Osteoblast (primary cell): Measurements from ENCODE around the gene CDHR3. TPM values are rescaled to one million over a fixed set of nuclear protein-coding genes. Genes with fewer than 3 reads are reported as not detected.
"Not testable (repeated sequence)": the region's sequence is repeated elsewhere in the genome, so short reads cannot be mapped to it uniquely, and the experiment has no call there.

Source experiments
- DNase-seq: peaks from one replicate; pipeline ENCODE4 v3.0.0; 2011; ENCODE audit warnings: low spot score, mixed read lengths; ENCODE audit not compliant: insufficient read length; ENCODE audit errors: missing footprints
- H2AFZ ChIP-seq: 2 replicates; pipeline ENCODE4 v1.6.0; 2011; ENCODE audit warnings: mild to moderate bottlenecking, low read length
- H3K27ac ChIP-seq: 2 replicates; pipeline ENCODE4 v1.5.1; 2011; ENCODE audit warnings: mild to moderate bottlenecking, low read depth, low read length, moderate library complexity
- H3K27me3 ChIP-seq: 2 replicates; pipeline ENCODE4 v1.6.0; 2012; ENCODE audit warnings: mild to moderate bottlenecking, control low read depth, inconsistent platforms, low read length, moderate library complexity; ENCODE audit not compliant: insufficient read depth
- H3K36me3 ChIP-seq: 2 replicates; pipeline ENCODE4 v1.5.1; 2011; ENCODE audit warnings: mild to moderate bottlenecking, low read length, control low read depth, moderate library complexity; ENCODE audit not compliant: insufficient read depth
- H3K4me1 ChIP-seq: 2 replicates; pipeline ENCODE4 v1.5.1; 2011; ENCODE audit warnings: mild to moderate bottlenecking, low read length, control low read depth, moderate library complexity; ENCODE audit not compliant: insufficient read depth
- H3K4me2 ChIP-seq: 2 replicates; pipeline ENCODE4 v1.6.0; 2011; ENCODE audit warnings: mild to moderate bottlenecking, low read length; ENCODE audit not compliant: insufficient read depth
- H3K4me3 ChIP-seq: fragments of 200-600 bp; sonication (generic); 3 replicates; pipeline ENCODE4 v1.5.1; 2012; ENCODE audit warnings: mild to moderate bottlenecking, low read length, inconsistent platforms; ENCODE audit not compliant: insufficient read depth
- H3K79me2 ChIP-seq: 2 replicates; pipeline ENCODE4 v1.6.0; 2012; ENCODE audit warnings: mild to moderate bottlenecking, low read length, control low read depth, inconsistent platforms; ENCODE audit not compliant: insufficient read depth
- H3K9me3 ChIP-seq: 2 replicates; pipeline ENCODE4 v1.5.1; 2011; ENCODE audit warnings: low read depth, low read length, control low read depth
- H4K20me1 ChIP-seq: 2 replicates; pipeline ENCODE4 v1.6.0; 2012; ENCODE audit warnings: mild to moderate bottlenecking, low read length, control low read depth; ENCODE audit not compliant: insufficient read depth
- CTCF ChIP-seq: IDR thresholded peaks from 2 replicates; pipeline ENCODE4 v1.5.1; 2011; ENCODE audit warnings: mild to moderate bottlenecking, low read depth, low read length, moderate library complexity; ENCODE audit errors: extremely low read depth
- total RNA-seq: library from RNA; depleted of rRNA; stranded (reverse); fragments of >200 nt; gene quantifications from 2 replicates; pipeline ENCODE4 v1.2.3, GENCODE V29; 2012

CDHR3 gene
- total RNA-seq, 1 donor: 8.3 TPM

DNA sequence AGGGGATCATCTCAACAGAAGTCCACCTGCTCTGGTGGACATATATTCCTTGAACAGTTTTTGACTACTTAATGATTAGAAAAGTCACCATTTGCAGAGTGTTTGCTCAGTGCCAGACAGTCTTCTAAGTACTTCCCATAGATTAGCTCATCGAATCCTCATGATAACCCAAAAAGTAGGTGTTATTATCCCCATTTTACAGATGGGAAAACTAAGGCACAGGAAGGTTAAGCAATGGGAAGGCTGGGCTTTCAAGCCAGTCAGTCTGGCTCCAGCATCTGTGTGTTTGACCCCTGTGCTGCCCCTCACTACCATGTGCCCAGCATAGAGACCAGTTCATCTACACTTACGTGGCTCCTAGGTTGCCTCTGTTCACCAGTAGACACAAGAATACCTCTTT is 15.9 kb downstream of the CDHR3 start:
- no peak overlapping the region for H3K4me3 ChIP-seq
- DNase-seq: no peak
- peaks cover 1% of the 10 kb centered on the region for H3K27me3 ChIP-seq
- H3K79me2 ChIP-seq: no peaks in the 10 kb centered on the region
- H3K36me3 ChIP-seq: no peaks in the 10 kb centered on the region
- H3K9me3 ChIP-seq: no peaks in the 10 kb centered on the region
- no peak overlapping the region for H2AFZ ChIP-seq
- no peaks in the 10 kb centered on the region for H3K4me1 ChIP-seq
- no peak for TF ChIP-seq CTCF
- H3K4me2 ChIP-seq: no peak overlapping the region
- H3K27ac ChIP-seq: no peak overlapping the region
- no peaks in the 10 kb centered on the region for H4K20me1 ChIP-seq

- no peak overlapping the region for H3K27ac ChIP-seq
- no peaks in the 10 kb centered on the region for H3K79me2 ChIP-seq
- no peak overlapping the region for H2AFZ ChIP-seq
- no peak overlapping the region for H3K4me3 ChIP-seq
- no peak for DNase-seq
- H3K4me2 ChIP-seq: no peak overlapping the region
- TF ChIP-seq CTCF: no peak
- H3K9me3 ChIP-seq: no peaks in the 10 kb centered on the region
- H3K4me1 ChIP-seq: no peaks in the 10 kb centered on the region
- H3K27me3 ChIP-seq: peaks cover 5% of the 10 kb centered on the region
- no peaks in the 10 kb centered on the region for H4K20me1 ChIP-seq
- no peaks in the 10 kb centered on the region for H3K36me3 ChIP-seq
These were observed 16.3 kb downstream of the CDHR3 start for GRCh38 chr7:105979405-105979804.

DNA sequence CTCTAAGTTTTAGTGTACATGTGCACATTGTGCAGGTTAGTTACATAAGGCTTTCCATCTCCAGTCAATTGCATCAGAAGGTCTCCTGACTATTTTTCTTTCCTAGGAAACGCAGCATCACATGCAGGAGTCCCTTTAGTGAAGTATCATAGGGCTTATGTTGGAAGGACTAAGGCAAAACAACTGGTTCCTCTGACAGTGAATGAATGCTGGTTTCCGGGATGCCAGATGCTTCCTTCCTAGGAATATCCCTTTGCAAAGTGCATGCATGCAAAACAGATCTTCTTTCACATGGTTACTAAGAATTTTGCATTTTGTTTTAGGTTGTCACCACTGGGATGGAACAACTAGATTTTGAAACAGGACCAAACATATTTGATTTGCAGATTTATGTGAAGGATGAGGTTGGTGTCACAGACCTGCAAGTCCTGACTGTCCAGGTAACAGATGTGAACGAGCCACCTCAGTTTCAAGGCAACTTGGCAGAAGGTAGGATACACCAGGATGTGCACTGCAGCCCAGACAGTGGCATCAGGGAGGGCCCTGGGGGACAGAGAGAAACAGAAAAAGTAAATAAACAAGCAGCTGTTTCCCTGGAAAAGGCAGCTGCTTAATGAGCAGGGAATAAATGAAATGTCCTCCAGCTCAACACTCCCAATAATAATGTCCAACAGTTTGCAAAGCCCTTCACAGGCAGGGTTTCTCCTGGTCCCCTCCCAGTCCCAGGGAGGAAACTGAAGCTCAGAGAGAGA is 17.8 kb downstream of the CDHR3 start:
- no peaks in the 10 kb centered on the region for H3K9me3 ChIP-seq
- H4K20me1 ChIP-seq: no peaks in the 10 kb centered on the region
- H3K4me1 ChIP-seq: no peaks in the 10 kb centered on the region
- H3K4me3 ChIP-seq: no peak overlapping the region
- H3K27me3 ChIP-seq: peaks cover 16% of the 10 kb centered on the region
- no peaks in the 10 kb centered on the region for H3K36me3 ChIP-seq
- no peak overlapping the region for H3K4me2 ChIP-seq
- no peak for DNase-seq
- no peak for TF ChIP-seq CTCF
- H3K79me2 ChIP-seq: no peaks in the 10 kb centered on the region
- H2AFZ ChIP-seq: no peak overlapping the region
- H3K27ac ChIP-seq: no peak overlapping the region

DNA sequence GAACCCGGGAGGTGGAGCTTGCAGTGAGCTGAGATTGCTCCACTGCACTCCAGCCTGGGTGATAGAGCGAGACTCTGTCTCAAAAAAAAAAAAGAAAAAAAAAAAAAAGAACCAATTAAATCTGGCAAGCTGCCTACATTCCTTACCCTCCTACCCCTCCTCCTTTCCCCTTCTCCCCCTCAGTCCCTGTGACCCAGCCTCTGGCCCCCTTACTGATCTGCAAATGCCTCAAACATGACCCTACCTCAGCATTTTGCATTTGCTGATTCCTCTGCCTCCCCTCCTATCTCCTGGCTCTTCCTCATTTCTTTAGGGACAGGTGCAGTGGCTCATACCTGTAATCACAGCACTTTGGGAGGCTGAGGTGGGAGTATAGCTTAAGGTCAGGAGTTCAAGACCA is 19.3 kb downstream of the CDHR3 start:
- Histone ChIP-seq H4K20me1 (no peaks in the 10 kb centered on the region), H3K27me3 (peaks cover 28% of the 10 kb centered on the region), H3K9me3 (no peaks in the 10 kb centered on the region), H2AFZ (no peak overlapping the region), H3K36me3 (no peaks in the 10 kb centered on the region), H3K27ac (no peak overlapping the region), H3K4me1 (no peaks in the 10 kb centered on the region), H3K4me2 (no peak overlapping the region), H3K79me2 (no peaks in the 10 kb centered on the region), H3K4me3 (no peak overlapping the region)
- no peak for TF ChIP-seq CTCF
- DNase-seq: no peak

DNA sequence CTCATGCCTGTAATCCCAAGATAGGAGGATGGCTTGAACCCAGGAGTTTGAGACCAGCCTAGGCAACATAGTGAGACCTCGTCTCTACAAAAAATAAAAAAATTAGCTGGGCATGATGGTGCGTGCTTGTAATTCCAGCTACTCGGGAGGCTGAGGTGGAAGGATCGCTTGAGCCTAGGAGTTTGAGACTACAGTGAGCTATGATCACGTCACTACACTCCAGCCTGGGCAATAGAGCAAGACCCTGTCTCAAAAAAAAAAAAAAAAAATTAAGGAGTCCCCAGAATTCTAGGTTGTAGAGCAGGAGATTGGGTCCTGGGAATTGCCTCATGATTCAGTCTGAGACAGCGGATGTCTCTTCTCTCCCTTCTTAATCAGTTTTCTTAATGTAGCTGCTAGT is 21.7 kb downstream of the CDHR3 start:
- not testable (repeated sequence) for H3K36me3 ChIP-seq, H3K4me1 ChIP-seq, DNase-seq, H3K4me2 ChIP-seq, H3K79me2 ChIP-seq, H4K20me1 ChIP-seq, H3K9me3 ChIP-seq, H3K27ac ChIP-seq, H3K4me3 ChIP-seq, H2AFZ ChIP-seq
- H3K27me3 ChIP-seq: peaks cover 47% of the 10 kb centered on the region
